GM12878 (cell line): Measurements from ENCODE around the gene RGS6.

ENCODE experiments used
- NFYA ChIP-seq: IDR thresholded peaks from 2 replicates; pipeline ENCODE4 v1.6.1; 2011; ENCODE audit warnings: low read depth, mild to moderate bottlenecking, low read length, improper control_type of control experiment, borderline replicate concordance
- POLR2AphosphoS5 ChIP-seq: IDR thresholded peaks from 2 replicates; pipeline ENCODE4 v1.6.1; 2011; ENCODE audit warnings: mild to moderate bottlenecking, low read length, inconsistent platforms
- RBBP5 ChIP-seq: fragments of 200-600 bp; sonication (generic); conservative IDR thresholded peaks from 2 replicates; pipeline ENCODE4 v1.6.1; 2016
- TF ChIP-seq, protein P1 (sequence below): IDR thresholded peaks from 2 replicates; pipeline ENCODE4 v1.6.1; 2012; ENCODE audit warnings: low read length, inconsistent platforms
- TF ChIP-seq, protein P2 (sequence below): IDR thresholded peaks from 2 replicates; pipeline ENCODE4 v1.6.1; 2012; ENCODE audit warnings: mild to moderate bottlenecking, low read depth, low read length

DNA sequence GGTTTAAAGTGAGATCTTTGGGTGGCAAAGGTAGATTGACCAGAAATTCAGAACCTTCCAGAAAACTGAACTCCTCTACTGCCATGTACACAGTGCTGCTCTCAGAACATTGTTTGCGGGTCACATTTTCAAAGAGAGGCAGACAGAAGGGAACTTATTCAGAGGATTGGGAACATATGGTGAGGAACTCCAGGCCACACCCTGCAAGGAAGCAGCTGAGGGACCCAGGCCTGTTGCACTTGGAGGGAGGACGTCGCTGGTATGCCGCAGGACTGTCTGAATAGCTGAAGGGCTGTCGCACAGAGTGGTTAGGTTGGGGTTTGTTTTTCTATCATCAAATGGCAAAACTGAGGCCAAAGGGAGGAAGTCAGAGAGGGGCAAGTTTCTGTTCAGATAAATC lies 520.5 kb downstream of the RGS6 start:
- TF ChIP-seq POLR2AphosphoS5 (no peak), RBBP5 (no peak), NFYA (no peak)
- TF ChIP-seq, protein P1, sequence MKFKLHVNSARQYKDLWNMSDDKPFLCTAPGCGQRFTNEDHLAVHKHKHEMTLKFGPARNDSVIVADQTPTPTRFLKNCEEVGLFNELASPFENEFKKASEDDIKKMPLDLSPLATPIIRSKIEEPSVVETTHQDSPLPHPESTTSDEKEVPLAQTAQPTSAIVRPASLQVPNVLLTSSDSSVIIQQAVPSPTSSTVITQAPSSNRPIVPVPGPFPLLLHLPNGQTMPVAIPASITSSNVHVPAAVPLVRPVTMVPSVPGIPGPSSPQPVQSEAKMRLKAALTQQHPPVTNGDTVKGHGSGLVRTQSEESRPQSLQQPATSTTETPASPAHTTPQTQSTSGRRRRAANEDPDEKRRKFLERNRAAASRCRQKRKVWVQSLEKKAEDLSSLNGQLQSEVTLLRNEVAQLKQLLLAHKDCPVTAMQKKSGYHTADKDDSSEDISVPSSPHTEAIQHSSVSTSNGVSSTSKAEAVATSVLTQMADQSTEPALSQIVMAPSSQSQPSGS = no peak
- TF ChIP-seq, protein P2, sequence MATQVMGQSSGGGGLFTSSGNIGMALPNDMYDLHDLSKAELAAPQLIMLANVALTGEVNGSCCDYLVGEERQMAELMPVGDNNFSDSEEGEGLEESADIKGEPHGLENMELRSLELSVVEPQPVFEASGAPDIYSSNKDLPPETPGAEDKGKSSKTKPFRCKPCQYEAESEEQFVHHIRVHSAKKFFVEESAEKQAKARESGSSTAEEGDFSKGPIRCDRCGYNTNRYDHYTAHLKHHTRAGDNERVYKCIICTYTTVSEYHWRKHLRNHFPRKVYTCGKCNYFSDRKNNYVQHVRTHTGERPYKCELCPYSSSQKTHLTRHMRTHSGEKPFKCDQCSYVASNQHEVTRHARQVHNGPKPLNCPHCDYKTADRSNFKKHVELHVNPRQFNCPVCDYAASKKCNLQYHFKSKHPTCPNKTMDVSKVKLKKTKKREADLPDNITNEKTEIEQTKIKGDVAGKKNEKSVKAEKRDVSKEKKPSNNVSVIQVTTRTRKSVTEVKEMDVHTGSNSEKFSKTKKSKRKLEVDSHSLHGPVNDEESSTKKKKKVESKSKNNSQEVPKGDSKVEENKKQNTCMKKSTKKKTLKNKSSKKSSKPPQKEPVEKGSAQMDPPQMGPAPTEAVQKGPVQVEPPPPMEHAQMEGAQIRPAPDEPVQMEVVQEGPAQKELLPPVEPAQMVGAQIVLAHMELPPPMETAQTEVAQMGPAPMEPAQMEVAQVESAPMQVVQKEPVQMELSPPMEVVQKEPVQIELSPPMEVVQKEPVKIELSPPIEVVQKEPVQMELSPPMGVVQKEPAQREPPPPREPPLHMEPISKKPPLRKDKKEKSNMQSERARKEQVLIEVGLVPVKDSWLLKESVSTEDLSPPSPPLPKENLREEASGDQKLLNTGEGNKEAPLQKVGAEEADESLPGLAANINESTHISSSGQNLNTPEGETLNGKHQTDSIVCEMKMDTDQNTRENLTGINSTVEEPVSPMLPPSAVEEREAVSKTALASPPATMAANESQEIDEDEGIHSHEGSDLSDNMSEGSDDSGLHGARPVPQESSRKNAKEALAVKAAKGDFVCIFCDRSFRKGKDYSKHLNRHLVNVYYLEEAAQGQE = no peak
